NCI-H226 (cell line): ENCODE measurements around the gene SKP1.
"Not testable (repeated sequence)": the region's sequence is repeated elsewhere in the genome, so short reads cannot be mapped to it uniquely, and the experiment has no call there.

ENCODE experiments used
- DNase-seq: peaks from one replicate; pipeline ENCODE4 v3.0.0-alpha.2; 2015

Gene SKP1

DNA sequence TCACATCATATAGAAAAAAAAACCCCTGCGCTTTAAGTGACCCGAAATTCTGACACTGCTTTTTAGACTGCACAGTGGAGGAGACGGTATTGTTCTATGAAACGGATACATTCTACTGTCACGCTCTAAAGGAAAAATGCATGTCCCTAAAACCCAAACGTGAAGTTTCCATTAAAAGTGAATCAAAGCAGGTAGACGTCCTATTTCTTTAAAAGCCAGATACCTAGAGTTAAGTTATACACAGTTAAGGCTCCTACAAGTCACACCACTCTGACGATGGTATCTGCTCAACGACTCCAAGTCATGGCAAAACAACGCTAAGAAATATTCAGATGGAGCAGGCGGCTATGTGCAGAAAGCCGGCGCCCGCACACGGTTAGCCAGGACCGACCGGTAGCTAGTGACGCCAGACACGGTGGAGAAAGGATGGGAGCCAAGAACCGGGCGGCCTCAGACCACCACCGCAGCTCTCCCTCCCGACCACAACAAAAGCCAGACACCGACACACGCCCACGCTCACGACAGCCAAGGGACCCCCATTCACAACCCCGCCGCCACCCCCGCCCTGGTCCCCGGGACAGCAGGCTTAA lies 734 bp downstream of the SKP1 start:
- DNase-seq, result no peak

GRCh38 chr5:134174841-134175839 lies 1.6 kb downstream of the SKP1 start:
- no peak for DNase-seq

- no peak for DNase-seq
Measured at GRCh38 chr5:134171972-134172371, 4.8 kb downstream of the SKP1 start.

DNA sequence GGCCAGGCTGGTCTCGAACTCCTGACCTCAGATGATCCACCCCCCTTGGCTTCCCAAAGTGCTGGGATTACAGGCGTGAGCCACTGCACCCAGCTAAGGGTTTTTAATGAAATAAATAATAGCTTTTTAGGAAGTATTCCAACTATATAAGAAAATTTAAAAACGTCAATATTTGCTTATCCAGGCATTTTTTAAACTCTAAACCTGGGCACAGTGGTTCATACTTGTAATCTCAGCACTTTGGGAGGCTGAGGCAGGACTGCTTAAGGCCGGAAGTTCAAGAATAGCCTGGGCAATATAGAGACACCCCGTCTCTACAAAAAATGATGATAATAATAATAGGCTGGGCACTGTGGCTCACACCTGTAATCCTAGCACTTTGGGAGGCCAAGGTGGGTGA lies 14.2 kb downstream of the SKP1 start:
- no peak for DNase-seq

GRCh38 chr5:134161513-134162395 lies 15.0 kb downstream of the SKP1 start:
- no peak for DNase-seq

GRCh38 chr5:134153657-134154056 lies 23.1 kb downstream of the SKP1 start:
- peak; percentile 62 for DNase-seq

GRCh38 chr5:134153241-134153640 lies 23.5 kb downstream of the SKP1 start:
- DNase-seq, result no peak

GRCh38 chr5:134152173-134152832 lies 24.4 kb downstream of the SKP1 start:
- DNase-seq, result not testable (repeated sequence)

- no peak for DNase-seq
Measured at GRCh38 chr5:134151723-134152122, 25.0 kb downstream of the SKP1 start.

- no peak for DNase-seq
Measured at GRCh38 chr5:134149571-134150303, 27.0 kb downstream of the SKP1 start.

- DNase-seq, result no peak
Measured at GRCh38 chr5:134148986-134149539, 27.7 kb downstream of the SKP1 start.

DNA sequence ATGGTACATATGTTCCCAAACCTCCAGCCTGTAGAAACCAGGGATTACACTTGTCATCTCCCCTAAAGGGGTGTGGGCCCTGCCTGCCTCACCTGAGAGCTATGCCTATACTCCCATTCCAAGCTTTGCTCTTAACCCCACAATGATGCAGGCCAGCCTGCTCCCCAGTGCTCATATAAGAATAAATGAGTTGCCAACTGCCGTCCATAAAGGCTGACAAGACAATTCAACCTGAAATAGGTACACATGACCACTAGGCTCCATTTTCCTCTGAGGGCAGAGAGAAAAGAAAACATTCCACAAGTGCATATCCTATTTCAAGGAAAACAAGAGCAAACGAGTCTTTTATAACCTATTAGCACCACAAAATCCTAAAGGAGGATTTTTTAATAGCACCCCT lies 28.4 kb downstream of the SKP1 start:
- DNase-seq, result no peak

DNA sequence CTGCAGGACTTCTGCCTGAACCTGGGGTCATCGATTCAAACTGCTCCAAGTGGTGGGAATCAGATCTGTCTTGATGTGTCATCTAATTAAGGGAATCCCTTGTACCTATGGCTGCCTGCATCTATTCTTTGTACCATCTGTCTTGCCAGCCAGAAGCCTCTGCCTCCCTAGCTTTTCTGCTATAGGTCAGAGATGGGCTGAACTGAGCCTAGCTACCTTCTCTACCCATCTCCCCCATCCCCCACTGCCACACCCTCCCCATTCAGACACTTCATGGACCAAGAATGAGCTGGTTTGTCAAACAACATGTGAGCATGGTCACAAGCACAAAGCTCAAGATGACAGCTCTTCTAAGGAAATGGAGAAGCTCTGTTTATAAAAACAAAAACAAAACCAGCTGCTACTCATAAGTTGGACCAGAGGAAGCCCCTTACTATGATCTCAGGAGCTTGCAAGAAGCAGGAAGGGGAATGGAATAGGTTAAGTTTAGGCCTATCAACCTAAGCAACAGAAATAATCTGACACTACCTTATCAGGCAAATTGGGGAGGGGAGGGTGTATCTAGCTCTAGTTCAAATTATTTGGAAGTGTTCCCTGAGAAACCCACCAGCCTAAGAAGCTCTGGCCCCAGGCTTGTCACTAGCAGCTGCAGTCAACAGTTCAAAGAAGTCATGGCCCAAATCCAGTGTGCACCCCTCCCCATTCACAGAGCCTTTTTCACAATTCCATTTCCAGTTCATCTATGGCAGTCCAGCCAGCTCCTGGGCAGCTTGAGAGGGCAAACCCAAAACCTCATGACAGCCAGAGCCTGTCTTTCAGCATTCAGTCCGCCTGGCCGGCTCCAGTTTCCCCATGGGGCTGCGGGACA lies 29.9 kb downstream of the SKP1 start:
- DNase-seq, result no peak

DNA sequence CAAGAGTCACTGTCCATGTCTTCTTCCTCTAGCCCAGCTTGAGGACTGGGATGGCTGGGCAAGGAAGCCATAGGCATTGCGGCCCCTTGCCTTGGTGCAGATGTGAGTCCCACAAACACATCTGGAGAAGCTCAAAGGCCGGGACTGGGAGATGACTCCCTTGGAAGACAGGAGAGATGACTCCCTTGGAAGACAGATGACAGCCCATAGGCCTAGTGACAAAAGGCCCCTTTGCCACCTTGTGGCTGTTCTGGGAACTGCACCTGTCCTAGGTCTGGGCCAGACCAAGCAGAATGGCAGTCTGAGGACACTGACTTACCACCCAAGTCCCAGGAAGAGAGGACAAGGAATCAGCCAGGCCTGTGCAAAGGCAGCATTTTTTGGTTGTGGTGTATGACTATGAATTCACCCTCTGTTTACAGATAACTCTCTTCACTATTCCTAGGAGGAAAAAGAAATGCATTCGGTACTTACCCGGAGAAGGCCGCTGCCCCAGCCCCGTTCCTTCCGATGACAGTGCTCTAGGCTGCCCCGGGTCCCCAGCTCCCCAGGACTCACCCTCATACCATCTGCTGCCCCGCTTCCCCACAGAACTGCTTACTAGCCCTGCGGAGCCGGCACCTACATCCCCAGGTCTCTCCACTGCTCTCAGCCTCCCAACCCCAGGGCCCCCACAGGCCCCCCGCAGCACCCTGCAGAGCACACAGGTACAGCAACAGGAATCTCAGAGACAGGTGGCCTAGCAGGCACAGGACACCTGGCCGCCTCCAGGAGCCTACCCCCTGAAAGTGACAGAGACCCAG lies 30.8 kb downstream of the SKP1 start:
- DNase-seq, result peak; percentile 33

DNA sequence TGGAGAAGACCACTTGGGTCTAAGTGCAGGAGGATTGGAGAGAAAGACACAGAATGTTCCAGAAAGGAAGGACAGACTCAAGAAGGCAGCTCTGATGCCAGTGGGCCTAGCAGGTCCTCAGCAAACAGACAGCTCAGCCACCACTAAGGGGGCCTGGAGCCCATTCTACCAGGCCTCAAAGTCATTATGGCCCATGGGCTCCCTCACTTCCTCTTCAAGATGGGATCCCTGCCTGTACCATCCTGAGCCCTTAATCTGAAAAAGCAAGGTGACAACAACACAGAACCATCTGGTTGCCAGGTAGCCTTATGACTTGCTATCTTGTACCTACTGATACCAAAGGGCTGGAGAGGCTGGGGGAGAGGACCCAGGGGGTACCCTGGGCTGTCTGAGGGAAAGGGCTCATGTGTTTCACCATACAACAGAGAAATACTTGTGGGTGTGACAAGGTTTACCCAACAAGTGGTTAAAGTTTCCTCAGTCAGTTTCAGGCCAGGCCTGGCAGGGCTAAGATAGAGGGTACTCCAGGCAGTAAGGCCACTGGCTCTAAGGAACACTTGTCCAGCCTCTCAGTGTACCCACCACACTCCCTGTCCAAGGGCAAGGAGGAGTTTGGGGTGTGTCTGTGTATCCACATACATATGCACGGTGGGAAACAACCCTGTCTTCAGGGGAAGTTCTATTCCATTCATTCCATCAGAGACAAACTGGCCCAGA lies 31.6 kb downstream of the SKP1 start:
- DNase-seq, result no peak

DNA sequence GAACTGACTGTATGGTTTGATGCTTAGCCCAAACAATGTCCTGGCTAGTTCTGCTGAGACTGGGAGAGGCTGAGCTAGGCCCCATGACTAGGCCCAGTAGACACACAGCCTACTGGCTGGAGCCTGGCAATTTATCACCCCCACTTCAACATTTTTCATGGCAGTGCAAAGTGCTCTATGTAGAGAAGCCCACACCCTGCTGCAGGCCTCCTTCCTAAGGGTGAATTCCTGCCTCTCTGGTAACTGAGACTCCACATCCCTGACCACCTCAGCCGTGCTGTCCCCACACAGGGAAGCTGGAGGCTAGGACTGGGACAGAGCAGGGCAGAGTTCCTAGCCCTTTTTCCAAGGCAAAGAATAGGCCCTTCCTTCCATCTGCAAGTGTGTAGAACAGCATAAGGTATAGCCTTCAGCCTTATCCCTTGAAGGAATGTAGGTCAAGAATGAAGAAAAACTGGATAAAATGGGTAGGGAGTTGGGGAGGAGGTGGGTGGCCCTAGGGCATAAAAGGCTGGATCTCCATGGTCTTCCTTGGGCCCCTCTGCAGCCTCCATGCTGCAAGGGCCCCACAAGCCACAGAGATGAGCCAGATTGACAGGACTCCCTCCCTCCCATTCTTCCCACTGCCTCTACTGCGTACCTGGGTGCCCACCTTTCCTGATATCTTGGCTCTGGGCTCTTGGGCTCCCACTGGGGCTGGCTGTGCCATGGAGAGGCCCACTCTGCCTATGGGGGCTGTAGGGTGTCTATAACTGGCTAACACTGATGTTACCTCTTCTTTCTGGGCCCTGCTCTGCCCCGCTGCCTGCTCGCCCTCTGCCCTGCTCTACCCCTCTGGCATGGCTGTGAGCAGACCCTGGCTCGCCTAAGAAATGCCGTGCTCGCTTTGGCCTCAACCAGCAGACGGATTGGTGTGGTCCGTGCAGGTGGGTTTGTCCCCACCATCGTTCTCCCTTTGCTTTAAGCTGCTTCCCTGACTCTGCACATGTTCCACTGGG lies 32.5 kb downstream of the SKP1 start:
- DNase-seq, result no peak

DNA sequence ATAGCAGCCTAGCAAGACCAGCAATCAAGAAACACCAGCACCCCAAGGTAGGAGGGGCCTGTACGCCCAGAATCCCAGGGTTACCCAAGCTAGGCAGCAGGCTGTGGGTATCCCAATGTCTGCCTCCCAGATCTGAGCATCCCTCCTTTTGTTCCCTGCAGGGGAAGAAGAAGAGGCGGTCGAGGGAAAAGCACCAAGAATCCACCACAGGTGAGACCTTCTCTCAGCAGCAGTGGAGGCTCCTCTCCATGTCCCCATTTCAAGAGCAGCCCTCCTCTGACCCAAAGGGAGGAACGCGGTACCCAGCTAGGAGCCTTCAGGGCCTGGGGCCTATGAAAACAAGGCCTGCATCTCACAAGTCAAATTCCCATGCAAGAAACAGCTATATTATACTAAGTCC lies 33.3 kb downstream of the SKP1 start:
- DNase-seq, result no peak

DNA sequence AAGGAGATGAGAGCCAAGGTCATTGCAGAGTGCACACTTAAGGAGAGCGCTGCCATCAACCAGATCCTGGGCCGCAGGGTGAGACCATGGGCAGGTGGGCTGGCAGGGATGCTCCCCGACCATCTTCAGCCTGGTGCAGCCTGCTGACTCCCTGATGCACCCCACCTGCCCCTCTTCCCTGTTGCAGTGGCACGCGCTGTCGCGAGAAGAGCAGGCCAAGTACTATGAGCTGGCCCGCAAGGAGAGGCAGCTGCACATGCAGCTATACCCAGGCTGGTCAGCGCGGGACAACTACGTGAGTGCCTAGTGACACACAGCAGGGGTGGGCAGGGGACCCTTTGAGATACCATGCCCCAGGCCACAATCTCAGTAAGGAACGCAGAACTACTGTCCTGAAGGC lies 33.9 kb downstream of the SKP1 start:
- no peak for DNase-seq
